ENCODE data around the gene MPL.

- no peak for TF ChIP-seq CTCF (IDR thresholded peaks at IDR 0.05; ENCODE audit: poor library complexity)
- TF ChIP-seq EZH2 (IDR thresholded peaks at IDR 0.05; ENCODE audit: borderline replicate concordance): no peak
Measured at GRCh38 chr1:43307458-43308158, 30.0 kb upstream of the MPL start.

Data from hepatocyte (in vitro differentiated cells).